Suprapubic skin (tissue), 3 donors: ENCODE measurements around the gene NELL1.

Experiments
- EP300 ChIP-seq: sonication (generic); formaldehyde crosslinking; IDR thresholded peaks from one replicate; pipeline ENCODE4 v1.6.1; 2017; ENCODE audit warnings: antibody characterized with exemption
- TF ChIP-seq, protein P1 (sequence below), 2 donors: fragments of 200-600 bp in 1 of 2; fragments of 450-650 bp in 1 of 2; sonication (generic) in 1 of 2; IDR thresholded peaks; one replicate each; pipeline ENCODE4 v1.5.1; 2016 to 2019; ENCODE audit warnings: antibody characterized with exemption in 2 of 2, mild to moderate bottlenecking in 1 of 2, moderate library complexity in 1 of 2

DNA sequence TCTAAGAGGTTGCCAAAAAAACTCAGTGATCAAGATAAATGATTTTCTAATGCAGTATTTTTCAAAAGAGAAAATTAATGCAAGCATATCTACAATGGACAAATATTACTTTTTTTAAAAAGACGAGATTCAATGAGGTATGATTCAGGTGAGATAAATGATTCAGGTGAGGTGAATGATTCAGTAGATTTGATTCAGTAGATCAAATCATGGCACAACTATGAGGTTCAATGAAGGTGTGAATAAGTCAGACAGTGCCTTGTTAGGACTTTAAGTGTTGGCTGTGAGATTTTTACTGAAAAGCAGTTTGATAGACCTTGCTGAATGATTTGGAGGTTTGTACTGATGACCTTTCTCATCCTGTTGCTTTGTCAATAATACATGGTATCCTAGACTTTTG is 742.2 kb downstream of the NELL1 start:
- TF ChIP-seq, protein P1, sequence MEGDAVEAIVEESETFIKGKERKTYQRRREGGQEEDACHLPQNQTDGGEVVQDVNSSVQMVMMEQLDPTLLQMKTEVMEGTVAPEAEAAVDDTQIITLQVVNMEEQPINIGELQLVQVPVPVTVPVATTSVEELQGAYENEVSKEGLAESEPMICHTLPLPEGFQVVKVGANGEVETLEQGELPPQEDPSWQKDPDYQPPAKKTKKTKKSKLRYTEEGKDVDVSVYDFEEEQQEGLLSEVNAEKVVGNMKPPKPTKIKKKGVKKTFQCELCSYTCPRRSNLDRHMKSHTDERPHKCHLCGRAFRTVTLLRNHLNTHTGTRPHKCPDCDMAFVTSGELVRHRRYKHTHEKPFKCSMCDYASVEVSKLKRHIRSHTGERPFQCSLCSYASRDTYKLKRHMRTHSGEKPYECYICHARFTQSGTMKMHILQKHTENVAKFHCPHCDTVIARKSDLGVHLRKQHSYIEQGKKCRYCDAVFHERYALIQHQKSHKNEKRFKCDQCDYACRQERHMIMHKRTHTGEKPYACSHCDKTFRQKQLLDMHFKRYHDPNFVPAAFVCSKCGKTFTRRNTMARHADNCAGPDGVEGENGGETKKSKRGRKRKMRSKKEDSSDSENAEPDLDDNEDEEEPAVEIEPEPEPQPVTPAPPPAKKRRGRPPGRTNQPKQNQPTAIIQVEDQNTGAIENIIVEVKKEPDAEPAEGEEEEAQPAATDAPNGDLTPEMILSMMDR (IDR thresholded peaks at IDR 0.05), result no peak
- no peak for TF ChIP-seq EP300
